Activated T-cell treated with anti-CD3 and anti-CD28 coated beads for 1 hour (primary cell): Measurements from ENCODE around the gene LAMC3.

Experiments used
- DNase-seq: peaks from one replicate; pipeline ENCODE4 v3.0.0-alpha.2; 2020; ENCODE audit warnings: low read depth

LAMC3 gene

DNA sequence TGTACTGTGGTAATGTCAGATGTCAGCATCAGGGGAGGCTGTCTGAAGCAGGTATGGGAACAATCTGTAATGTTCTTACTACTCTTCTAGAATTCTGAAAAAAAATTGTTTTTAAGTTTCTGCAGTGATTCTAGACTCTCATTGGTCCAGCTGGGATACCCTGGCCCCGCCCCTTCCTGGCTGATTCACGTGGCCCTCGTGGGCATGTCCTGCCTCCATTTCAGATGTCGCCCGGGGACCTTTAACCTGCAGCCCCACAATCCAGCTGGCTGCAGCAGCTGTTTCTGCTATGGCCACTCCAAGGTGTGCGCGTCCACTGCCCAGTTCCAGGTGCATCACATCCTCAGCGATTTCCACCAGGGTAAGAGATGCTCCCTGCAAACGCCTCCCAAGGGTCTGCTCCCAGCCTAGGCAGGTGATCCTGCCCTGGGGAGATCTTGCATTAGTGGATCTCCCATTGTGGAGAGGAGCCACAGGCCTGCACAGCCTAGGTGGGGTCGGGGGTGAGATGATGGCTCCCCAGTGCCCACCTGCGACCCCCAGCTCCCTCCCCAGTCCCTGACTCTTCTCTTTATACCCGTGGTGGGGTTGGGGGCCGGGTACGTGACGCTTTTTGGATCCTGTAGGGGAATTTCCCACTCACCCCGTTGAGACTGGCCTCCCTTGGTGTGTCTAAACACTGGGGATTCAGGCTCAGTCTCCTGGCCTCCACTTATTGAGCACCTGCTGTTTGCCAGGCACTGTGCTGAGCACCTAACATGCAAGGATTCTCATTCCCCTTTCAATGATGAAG is 36.5 kb downstream of the LAMC3 start:
- DNase-seq: peak; percentile 17

DNA sequence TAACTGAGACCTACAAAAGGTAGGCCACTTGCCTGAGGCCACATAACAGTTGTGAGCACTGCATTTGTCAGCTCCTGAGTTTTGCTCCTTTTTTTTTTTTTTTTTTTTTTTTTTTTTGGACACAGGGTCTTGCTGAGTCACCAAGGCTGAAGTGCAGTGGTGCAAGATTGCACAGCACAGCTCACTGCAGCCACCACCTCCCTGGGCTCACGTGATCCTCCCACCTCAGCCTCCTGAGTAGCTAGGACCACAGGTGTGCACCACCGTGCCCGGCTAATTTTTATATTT is 37.1 kb downstream of the LAMC3 start:
- no peak for DNase-seq

DNA sequence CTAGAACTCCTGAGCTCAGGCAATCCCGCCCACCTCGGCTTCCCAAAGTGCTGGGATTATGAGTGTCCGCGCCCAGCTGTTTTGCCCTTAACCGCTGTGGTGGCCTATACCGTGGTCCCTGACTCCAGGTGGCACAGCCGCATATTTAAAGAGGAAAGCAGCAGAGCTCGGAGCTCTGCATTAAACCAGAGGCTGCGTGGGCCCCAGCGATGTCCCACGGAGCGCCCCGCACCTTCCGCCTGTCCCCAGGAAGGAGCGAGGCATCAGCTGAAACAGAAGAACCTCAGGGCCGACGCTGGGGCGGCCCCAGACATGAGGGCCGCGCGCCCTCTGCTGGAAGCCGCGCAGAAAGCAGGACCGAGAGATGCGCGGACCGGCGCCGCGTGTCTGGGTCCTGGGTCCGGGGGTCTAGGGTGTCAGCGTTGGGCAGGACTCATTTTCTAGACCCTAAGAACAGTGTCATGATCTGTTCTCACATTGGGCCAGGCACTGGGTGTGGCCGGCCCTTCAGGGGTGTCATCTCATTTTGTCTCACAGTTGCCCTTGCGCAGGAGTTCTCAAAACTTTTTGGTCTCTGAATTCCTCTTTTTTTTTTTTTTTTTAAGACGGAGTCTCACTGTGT is 37.7 kb downstream of the LAMC3 start:
- peak; percentile 67 for DNase-seq

DNA sequence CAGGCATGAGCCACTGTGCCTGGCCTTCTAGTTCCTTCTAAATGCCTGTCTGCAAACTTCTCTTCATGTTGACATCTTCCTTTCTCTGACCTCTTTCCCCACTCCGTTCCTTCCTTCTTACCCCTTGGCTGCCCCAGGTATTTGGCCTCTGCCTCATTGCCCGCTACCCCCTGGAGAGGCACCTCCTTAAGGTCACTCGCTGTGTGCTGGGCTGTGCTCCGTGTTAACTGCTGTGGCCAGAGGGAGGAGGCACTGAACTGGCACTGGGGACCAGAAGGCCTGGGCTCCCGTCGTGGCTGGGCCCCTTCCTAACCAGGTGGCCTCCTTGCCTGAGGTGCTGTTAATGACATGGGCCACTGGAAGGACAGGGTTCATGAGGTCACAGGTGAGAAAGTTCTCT is 39.4 kb downstream of the LAMC3 start:
- no peak for DNase-seq

DNA sequence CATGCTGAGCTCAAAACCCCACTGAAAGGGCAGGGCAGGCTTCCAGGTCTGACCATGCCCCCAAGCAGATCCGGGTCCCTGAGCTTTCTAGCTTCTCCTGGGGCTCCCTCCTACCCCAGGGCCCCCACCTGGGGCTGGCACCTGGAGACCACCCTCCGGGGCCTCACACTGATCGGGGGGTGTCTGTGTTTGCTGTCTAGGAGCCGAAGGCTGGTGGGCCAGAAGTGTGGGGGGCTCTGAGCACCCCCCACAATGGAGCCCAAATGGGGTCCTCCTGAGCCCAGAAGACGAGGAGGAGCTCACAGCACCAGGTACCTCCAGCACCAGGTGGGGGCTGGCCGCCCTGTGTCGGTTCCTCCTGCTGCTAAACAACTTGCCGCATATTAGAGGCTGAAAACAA is 39.8 kb downstream of the LAMC3 start:
- no peak for DNase-seq

DNA sequence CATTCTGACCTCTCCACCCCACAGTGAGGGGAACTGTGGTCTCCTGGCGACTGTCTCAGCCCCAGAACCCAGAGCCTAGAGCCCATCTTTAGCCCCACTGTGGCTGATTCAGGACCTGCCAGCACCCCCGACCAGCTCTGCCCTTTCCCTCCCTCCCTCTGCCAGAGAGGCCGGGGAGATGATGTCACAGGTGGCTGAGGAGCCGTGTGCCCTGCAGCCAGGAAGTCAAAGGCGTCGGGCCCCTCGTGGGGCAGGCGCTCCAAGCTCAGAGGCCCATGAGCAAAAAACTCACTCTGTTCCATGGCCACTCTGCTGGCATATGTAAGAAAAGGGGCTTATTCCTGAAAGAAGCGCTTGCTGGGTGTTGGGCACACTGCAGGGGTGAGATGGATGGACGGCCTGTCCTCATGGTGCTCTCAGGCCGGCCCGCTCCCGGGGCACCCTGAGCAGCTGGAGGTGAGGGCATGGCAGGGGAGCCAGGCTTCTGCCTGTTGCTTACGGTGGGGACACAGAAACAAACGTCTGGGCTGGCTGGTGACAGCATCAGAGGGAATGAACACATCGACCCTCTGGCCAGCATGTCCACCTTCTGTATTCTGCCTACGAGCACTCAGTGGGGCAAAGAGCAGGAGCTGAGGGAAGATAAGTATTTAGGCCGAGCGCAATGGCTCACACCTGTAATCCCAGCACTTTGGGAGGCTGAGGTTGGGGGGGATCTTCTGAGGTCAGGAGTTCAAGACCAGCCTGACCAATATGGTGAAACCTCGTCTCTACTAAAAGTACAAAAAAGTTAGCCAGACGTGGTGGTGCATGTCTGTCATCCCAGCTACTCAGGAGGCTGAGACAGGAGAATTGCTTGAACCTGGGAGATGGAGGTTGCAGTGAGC is 41.1 kb downstream of the LAMC3 start:
- DNase-seq: no peak

DNA sequence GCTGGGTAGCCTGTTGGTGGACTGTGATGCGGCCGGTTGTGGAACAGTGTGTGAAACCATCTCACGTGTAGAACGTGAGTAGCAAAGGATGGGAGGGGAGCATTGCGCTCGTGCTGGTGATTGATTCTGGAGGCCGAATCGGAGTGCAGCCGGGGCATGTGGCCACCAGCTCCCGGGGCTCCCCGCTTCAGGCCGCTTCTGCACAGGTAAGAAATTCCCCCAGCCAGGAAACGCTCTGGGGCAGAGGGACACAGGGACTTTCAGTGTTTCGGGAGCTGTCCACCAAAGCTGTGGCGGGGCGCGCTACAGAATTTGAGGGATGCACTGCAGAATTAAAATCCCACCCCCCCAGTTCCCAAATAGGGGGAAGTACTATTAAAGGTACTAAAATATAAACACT is 41.9 kb downstream of the LAMC3 start:
- no peak for DNase-seq

DNA sequence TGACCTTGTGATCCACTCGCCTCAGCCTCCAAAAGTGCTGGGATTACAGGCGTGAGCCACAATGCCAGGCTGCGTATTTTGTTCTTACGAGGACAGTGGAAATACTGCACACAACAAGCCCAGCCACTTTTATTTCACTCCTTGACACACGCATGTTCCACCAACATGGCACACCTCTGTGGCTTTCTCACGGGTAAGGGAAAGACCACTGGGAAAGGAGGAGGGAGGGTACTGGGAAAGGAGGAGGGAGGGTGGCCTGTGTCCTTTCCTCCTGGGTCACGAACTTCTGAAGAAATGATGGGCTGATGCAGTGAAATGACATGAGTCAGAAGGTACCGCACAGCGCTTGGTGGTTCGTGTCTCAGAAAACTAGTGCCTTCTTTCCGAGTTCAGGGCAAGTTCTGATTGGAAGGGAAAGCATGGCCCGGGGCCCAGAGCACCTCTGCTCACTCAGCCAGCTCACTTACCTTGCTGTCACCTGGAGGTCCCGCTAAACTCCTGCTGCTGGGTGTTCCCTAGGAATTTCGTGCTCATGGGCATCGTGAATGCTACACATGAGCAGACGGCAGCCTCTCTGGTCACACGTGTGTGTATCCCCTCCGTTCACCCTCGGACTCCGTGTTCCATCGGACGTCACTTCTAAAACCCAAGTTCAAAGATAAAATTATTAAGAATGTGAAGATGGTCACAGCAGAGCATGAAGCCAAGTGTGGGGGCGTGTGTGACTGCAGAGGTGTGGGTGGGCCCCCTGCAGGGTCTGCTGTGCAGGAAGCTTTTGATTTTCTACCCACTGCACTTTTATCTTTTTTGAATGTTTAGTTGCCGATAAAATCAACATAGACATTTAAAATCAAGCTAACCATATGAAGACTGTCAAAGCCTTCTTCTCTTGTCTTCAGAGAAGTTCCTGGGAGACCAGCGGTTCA is 42.9 kb downstream of the LAMC3 start:
- DNase-seq: no peak

- DNase-seq: no peak
Measured at GRCh38 chr9:131053896-131054295, 44.9 kb downstream of the LAMC3 start.

- DNase-seq: no peak
Measured at GRCh38 chr9:131056781-131057506, 48.0 kb downstream of the LAMC3 start.

DNA sequence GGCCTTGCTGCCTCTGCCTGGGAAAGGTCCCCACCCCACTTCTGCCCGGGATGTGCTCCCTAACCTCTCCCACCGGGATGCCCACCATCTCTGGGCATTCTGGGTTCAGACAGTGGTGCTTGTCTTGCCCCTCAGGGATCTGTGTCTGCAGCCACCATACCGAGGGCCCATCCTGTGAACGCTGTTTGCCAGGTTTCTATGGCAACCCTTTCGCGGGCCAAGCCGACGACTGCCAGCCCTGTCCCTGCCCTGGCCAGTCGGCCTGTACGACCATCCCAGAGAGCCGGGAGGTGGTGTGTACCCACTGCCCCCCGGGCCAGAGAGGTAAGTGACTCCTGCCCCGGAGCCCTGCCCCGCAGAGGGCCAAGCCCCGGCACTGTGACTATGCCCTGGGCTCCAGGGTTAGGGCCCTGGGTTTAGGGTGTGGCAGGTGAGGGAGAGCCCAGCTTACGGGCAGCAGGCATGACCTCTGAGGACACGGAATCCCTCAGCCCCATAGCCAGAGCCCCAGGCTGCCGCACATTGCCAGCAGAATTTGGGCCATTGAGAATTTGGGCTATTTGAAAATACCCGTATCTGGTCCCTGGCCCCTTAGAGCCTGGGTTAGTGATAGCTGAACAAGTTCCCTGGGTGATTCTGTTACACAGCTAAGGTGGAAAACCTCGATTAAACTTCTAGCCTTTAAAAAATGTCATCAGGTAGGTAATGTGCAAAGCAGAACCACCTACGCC is 52.1 kb downstream of the LAMC3 start:
- no peak for DNase-seq

DNA sequence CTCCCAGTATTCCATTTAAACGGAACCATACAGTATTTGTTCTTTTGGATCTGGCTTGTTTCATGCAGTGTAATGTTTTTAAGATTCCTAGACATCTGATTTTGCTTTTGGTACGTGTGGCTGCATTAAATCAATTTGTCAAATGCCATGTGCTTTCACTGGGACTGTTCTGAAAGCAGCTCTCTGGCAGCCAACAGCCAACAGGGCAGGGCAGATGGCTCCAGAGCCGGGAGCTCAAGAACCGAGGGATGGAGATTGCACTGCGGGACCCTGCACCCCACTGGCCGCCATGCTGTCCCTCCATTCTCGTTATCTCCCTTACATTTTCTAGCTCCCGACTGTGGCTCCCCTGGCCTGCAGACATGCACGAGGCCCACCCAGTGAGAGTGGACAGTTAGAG is 54.0 kb downstream of the LAMC3 start:
- no peak for DNase-seq

DNA sequence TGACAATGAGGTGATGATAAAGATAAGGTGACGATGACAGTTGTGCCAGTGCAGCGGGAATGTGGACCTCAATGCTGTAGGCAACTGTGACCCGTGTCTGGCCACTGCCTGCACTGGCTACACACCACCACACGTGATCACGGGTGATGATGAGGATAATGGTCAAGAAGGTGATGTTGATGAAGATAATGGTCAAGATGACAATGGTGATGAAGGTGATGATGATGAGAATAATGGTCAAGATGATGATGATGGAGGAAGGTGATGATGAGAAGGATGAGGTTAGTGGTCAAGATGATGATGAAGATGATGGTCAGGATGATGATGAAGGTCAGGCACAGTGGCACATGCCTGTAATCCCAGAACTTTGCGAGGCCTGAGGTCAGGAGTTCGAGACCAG is 56.6 kb downstream of the LAMC3 start:
- no peak for DNase-seq

GRCh38 chr9:131067625-131068024 is 58.7 kb downstream of the LAMC3 start:
- DNase-seq: no peak

DNA sequence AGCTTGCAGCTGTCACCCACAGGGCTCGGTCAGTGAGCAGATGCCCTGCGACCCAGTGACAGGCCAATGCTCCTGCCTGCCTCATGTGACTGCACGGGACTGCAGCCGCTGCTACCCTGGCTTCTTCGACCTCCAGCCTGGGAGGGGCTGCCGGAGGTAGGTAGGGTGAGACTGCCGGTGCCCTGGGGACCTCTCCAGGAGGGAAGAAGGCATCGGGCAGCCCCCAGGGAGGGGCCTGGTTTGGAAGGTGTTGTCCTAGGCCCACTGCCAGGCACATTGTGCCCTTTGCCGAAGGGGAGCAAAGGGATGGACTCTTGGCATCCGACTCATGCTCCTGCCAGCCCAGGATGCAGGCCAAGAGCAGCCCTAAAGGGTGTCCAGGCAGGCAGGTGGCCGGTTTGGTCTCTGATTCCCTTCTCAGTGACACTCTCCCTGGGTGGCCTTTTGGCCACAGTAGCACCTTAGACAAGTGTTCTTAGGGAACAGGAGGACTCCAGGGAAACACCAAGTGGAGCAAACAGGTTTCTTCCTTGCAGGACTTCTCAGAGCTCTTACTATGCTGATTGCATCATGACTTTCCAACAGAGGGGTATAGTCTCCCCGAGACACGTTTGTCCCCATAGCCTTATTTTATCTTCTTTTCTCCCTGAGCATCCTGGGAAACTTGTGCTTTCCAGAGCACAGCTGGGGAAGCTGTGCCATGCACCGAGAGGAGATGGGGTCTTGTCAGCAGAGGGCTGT is 59.3 kb downstream of the LAMC3 start:
- DNase-seq: no peak

- DNase-seq: no peak
Measured at GRCh38 chr9:131069699-131070098, 60.7 kb downstream of the LAMC3 start.

GRCh38 chr9:131072107-131072870 is 63.3 kb downstream of the LAMC3 start:
- DNase-seq: no peak

- no peak for DNase-seq
Measured at GRCh38 chr9:131072871-131073237, 63.9 kb downstream of the LAMC3 start.
